Lower lobe of right lung (tissue), 2 donors: ENCODE data around the gene POGZ. TPM values are rescaled to one million over a fixed set of nuclear protein-coding genes. Genes with fewer than 3 reads are reported as not detected.

Experiments used
- ATAC-seq, 2 donors: fragments of 200-7000 bp; cut with Tn5 transposase; one replicate each; pipeline ENCODE4 v1.9.1; 2020 to 2022; ENCODE audit warnings: mild to moderate bottlenecking in 2 of 2, moderate library complexity in 2 of 2
- DNase-seq: peaks from one replicate; pipeline ENCODE4 v3.0.0-alpha.2; 2020
- H3K27ac ChIP-seq: fragments of 200-600 bp; one replicate; pipeline ENCODE4 v1.8.0; 2022
- H3K27me3 ChIP-seq: fragments of 200-600 bp; one replicate; pipeline ENCODE4 v1.8.0; 2022; ENCODE audit warnings: low read depth
- H3K36me3 ChIP-seq: fragments of 200-600 bp; one replicate; pipeline ENCODE4 v1.8.0; 2022; ENCODE audit warnings: mild to moderate bottlenecking
- H3K4me1 ChIP-seq: fragments of 200-600 bp; one replicate; pipeline ENCODE4 v1.8.0; 2022
- H3K4me3 ChIP-seq: fragments of 200-600 bp; one replicate; pipeline ENCODE4 v1.8.0; 2022; ENCODE audit warnings: mild to moderate bottlenecking
- H3K9me3 ChIP-seq: fragments of 200-600 bp; one replicate; pipeline ENCODE4 v1.8.0; 2022
- CTCF ChIP-seq: fragments of 200-600 bp; IDR thresholded peaks from one replicate; pipeline ENCODE4 v1.8.0; 2022; ENCODE audit warnings: antibody characterized with exemption, mild to moderate bottlenecking
- intact Hi-C: fragments of 100-400 bp; cut with DNase I; formaldehyde crosslinking; loops from one replicate; pipeline ENCODE4 v1.11.0; 2022
- total RNA-seq: library from RNA; stranded (reverse); fragmentation: NEBNext Ultra II Directional; extraction: Animal tissue kit (Norgen Biotek cat#: 25700); gene quantifications from one replicate; pipeline ENCODE4 v1.2.1, GENCODE V29; 2021
- donor health status: DM: no; HTN: yes; CAD: no; lungs with severe emphysema.

Gene POGZ
- total RNA-seq, 1 donor from 2014 or later, result 98.1 TPM

GRCh38 chr1:151465026-151465425 lies 5.7 kb upstream of the POGZ start:
- no peak overlapping the region for H3K4me3 ChIP-seq
- ATAC-seq (no peak), DNase-seq (no peak)
- no peaks in the 10 kb centered on the region for H3K9me3 ChIP-seq
- no peaks in the 10 kb centered on the region for H3K36me3 ChIP-seq
- no peaks in the 10 kb centered on the region for H3K27me3 ChIP-seq
- H3K27ac ChIP-seq, result no peak overlapping the region
- H3K4me1 ChIP-seq, result no peaks in the 10 kb centered on the region
- intact Hi-C loops, result no loop called here
- no peak for TF ChIP-seq CTCF

GRCh38 chr1:151461694-151462093 lies 2.4 kb upstream of the POGZ start:
- no peaks in the 10 kb centered on the region for H3K27me3 ChIP-seq
- intact Hi-C loops, result no loop called here
- no peaks in the 10 kb centered on the region for H3K9me3 ChIP-seq
- H3K27ac ChIP-seq, result no peak overlapping the region
- no peak for DNase-seq
- no peak for ATAC-seq
- TF ChIP-seq CTCF, result no peak
- H3K36me3 ChIP-seq, result no peaks in the 10 kb centered on the region
- no peak overlapping the region for H3K4me3 ChIP-seq
- H3K4me1 ChIP-seq, result peaks cover 11% of the 10 kb centered on the region

GRCh38 chr1:151458802-151459330 lies 428 bp downstream of the POGZ start:
- ATAC-seq, result peak; percentile 70 to 77
- no peak for TF ChIP-seq CTCF
- intact Hi-C loops, result no loop called here
- Histone ChIP-seq H3K9me3 (no peaks in the 10 kb centered on the region), H3K4me3 (peak overlapping the region; percentile 67), H3K27ac (peak overlapping the region; percentile 95), H3K4me1 (peaks cover 37% of the 10 kb centered on the region), H3K36me3 (no peaks in the 10 kb centered on the region), H3K27me3 (no peaks in the 10 kb centered on the region)
- peak; percentile 82 for DNase-seq

- H3K9me3 ChIP-seq, result no peaks in the 10 kb centered on the region
- peaks cover 42% of the 10 kb centered on the region for H3K4me1 ChIP-seq
- H3K27ac ChIP-seq, result peak overlapping the region; percentile 76
- peak; percentile 72 to 77 for ATAC-seq
- H3K4me3 ChIP-seq, result peak overlapping the region; percentile 57
- intact Hi-C loops, result no loop called here
- no peaks in the 10 kb centered on the region for H3K27me3 ChIP-seq
- DNase-seq, result peak; percentile 82
- no peak for TF ChIP-seq CTCF
- H3K36me3 ChIP-seq, result no peaks in the 10 kb centered on the region
Measured at GRCh38 chr1:151457911-151458801, 1.1 kb downstream of the POGZ start.

GRCh38 chr1:151455966-151456365 lies 3.3 kb downstream of the POGZ start:
- Histone ChIP-seq H3K4me1 (peaks cover 42% of the 10 kb centered on the region), H3K27ac (no peak overlapping the region), H3K9me3 (no peaks in the 10 kb centered on the region), H3K27me3 (no peaks in the 10 kb centered on the region), H3K36me3 (no peaks in the 10 kb centered on the region), H3K4me3 (no peak overlapping the region)
- DNase-seq (no peak), ATAC-seq (no peak)
- no peak for TF ChIP-seq CTCF
- intact Hi-C loops, result no loop called here
